ENCODE measurements around the gene OR2T11.
"Not testable (repeated sequence)": the region's sequence is repeated elsewhere in the genome, so short reads cannot be mapped to it uniquely, and the experiment has no call there.

Gene OR2T11

GRCh38 chr1:248618119-248618518 is 16.8 kb downstream of the OR2T11 start:
- DNase-seq: no peak

GRCh38 chr1:248613742-248614141 is 21.1 kb downstream of the OR2T11 start:
- DNase-seq: no peak

GRCh38 chr1:248611883-248612414 is 22.9 kb downstream of the OR2T11 start:
- no peak for DNase-seq

DNA sequence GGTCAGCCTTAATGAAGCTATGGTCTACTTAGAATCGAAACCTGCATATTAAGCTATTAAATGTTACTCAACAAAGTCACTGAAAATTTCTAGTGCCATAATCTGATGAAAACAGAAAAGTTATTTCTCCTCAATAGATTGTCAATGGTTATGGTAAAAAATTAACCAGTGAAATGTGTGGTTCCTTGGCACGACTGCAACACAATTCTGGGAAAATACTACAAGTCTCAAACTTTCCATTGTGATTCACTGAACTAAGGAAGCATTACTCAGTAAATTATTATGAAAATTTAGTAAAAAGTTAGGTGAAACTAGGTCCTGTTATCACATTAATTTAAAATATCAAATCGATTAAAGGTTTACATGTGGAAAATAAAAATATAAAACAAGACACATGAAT is 24.6 kb downstream of the OR2T11 start:
- DNase-seq: no peak

GRCh38 chr1:248599396-248599795 is 35.5 kb downstream of the OR2T11 start:
- no peak for DNase-seq

- DNase-seq: no peak
These were observed 37.3 kb downstream of the OR2T11 start, which contains the start of gene OR2T10 for GRCh38 chr1:248597589-248597988. TSS of gene OR2T10 (minus strand) at chr1:248597700. CDS start at chr1:248593768, 3,932 bp downstream.

DNA sequence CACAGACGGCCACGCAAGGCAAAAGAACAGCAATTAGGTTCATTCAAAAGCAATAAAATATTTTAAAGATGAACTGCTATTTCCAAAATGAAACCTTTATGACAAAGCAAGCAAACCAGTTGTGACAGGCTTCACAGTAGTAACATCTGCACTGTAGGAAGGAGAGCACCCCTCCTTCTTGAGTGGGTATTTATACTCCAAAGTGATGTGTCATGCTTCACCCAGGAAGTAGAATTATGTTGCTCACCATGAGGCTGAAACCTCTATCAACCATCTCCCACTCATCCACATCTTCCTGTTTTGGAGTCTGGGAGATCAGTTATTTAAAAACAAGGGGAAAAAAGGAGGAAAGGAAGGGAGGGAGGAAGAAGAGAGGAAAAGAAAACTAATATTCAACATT is 38.3 kb downstream of the OR2T11 start:
- DNase-seq: no peak

GRCh38 chr1:248593226-248593625 is 41.7 kb downstream of the OR2T11 start:
- no peak for DNase-seq

GRCh38 chr1:248592655-248593054 is 42.2 kb downstream of the OR2T11 start:
- DNase-seq: no peak

- DNase-seq: no peak
These were observed 44.8 kb downstream of the OR2T11 start for GRCh38 chr1:248590055-248590454.

GRCh38 chr1:248589334-248589733 is 45.6 kb downstream of the OR2T11 start:
- DNase-seq: no peak

DNA sequence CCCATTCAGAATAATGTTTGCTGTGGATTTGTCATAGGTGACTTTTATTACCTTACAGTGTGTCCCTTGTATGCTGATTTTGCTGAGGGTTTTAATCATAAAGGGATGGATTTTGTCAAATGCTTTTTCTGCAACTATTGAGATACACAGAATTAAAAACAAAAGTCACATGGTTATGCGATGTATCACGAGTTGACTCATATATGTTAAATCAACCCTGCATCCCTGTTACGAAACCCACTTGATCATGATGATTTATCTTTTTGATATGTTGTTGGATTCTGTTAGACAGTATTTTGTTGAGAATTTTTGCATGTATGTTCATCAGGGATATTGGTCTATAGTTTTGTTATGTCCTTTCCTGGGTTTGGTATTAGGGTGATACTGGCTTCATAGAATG is 49.6 kb downstream of the OR2T11 start:
- DNase-seq: no peak

DNA sequence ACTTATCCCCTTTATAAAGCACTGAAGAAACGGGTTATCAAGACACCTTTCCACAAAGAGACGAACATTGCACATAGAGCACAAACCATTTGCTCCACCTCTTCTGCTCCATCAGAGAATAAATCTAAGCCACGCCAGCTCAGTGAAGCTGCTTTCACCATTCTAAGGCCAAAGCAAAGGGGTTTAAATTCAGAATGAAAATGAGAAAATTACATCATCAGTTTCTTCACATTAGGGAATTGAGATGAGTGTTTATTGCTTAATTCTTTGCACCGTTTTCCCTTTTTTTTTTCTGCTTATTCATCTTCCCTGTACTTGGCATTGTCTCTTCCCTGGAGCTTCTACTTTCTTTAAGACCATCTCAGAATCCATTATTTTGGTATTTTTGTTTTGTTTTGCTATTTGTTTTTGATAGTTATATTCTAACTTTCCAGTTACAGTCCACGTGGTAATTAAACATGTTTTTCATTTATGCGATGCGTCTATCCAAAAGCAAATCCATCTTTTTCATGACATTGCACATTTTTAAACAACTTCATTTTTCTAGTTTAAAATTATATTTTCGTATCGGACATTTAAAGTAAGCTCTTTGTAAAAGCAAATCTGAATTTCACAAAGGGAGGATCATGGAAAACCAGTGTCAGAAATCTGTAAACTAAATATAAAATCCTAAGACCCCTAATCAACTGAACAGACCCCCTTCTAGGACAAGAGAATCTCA is 58.5 kb downstream of the OR2T11 start:
- DNase-seq: no peak

DNA sequence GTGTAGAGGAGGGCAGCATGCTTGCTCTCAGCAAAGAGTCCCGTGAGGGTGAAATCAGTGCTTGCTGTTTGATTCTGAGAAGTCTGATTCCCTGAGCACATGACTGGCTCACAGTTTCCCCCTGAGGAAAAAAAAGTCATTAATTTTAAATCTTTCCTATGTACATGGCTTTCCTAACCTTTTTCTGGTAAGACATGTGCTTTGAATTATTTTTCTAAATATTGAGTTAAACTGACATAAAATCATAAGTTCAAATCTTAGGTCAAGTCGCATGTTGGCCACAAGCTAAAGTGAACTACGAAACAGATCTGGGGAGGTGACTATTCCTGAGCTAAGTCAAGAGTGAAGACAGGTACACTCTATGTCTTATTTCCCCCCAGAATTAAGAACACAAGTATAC is 60.2 kb downstream of the OR2T11 start, which contains the start of gene OR2T34:
Gene OR2T34, minus strand, starts transcription at position 101 of the 400 bp plus-strand sequence. Its CDS starts 0 bp downstream, at position 101.
- DNase-seq: not testable (repeated sequence)

GRCh38 chr1:248573856-248574255 is 61.0 kb downstream of the OR2T11 start:
- DNase-seq: not testable (repeated sequence)
